Calu3 (cell line): ENCODE data around the gene JAG2. TPM values are rescaled to one million over a fixed set of nuclear protein-coding genes. Genes with fewer than 3 reads are reported as not detected.

Experiments used
- BruUV-seq: library from RNA; stranded (reverse); fragments of 400-500 nt; replicated peaks from 2 replicates; lab custom pipeline; 2021; lab: Mats Ljungman, UMichigan
- CTCF ChIA-PET: fragments of 300-600 bp; sonication (Branson Sonifier 250); formaldehyde crosslinking; loops from one replicate; lab custom pipeline; 2022; ENCODE audit warnings: antibody characterized with exemption; lab: Charles Lee
- DNase-seq: peaks from one replicate; pipeline ENCODE4 v3.0.0; 2022
- H3K27ac Mint-ChIP-seq: one replicate; pipeline ENCODE4 v1.8.0; 2022; ENCODE audit warnings: mixed read lengths; ENCODE audit not compliant: unreplicated experiment
- H3K27me3 Mint-ChIP-seq: one replicate; pipeline ENCODE4 v1.8.0; 2022; ENCODE audit warnings: mixed read lengths; ENCODE audit not compliant: unreplicated experiment
- H3K36me3 Mint-ChIP-seq: one replicate; pipeline ENCODE4 v1.8.0; 2022; ENCODE audit warnings: mild to moderate bottlenecking, moderate library complexity, mixed read lengths; ENCODE audit not compliant: insufficient read depth, unreplicated experiment
- H3K4me1 Mint-ChIP-seq: one replicate; pipeline ENCODE4 v1.8.0; 2022; ENCODE audit warnings: mild to moderate bottlenecking, low read depth, mixed read lengths; ENCODE audit not compliant: unreplicated experiment
- H3K4me3 Mint-ChIP-seq: one replicate; pipeline ENCODE4 v1.8.0; 2022; ENCODE audit warnings: mild to moderate bottlenecking, low read depth, moderate library complexity, mixed read lengths; ENCODE audit not compliant: unreplicated experiment
- H3K9me3 Mint-ChIP-seq: one replicate; pipeline ENCODE4 v1.8.0; 2022; ENCODE audit warnings: low read depth, mixed read lengths; ENCODE audit not compliant: unreplicated experiment
- CTCF ChIP-seq: fragments of 200-600 bp; IDR thresholded peaks from one replicate; pipeline ENCODE4 v1.8.0; 2022; ENCODE audit warnings: antibody characterized with exemption; ENCODE audit not compliant: unreplicated experiment
- intact Hi-C: fragments of 100-400 bp; cut with micrococcal nuclease; formaldehyde crosslinking; loops from one replicate; pipeline ENCODE4 v1.10.0; 2022; ENCODE audit not compliant: unreplicated experiment
- total RNA-seq: library from RNA; stranded (reverse); gene quantifications from 2 replicates; pipeline ENCODE4 v1.2.3, GENCODE V29; 2022

JAG2 gene
- total RNA-seq, 1 experiment from 2014 or later, result 13.8 TPM

- H3K27ac Mint-ChIP-seq, result no peak overlapping the region
- no peak for TF ChIP-seq CTCF
- BruUV-seq, result no TSS peak
These were observed 35.5 kb downstream of the JAG2 start for GRCh38 chr14:105132921-105133654.

GRCh38 chr14:105131241-105131640, 37.3 kb downstream of the JAG2 start:
- BruUV-seq, result no TSS peak
- Mint-ChIP-seq H3K36me3 (no peaks in the 10 kb centered on the region), H3K27ac (no peak overlapping the region), H3K9me3 (no peaks in the 10 kb centered on the region), H3K27me3 (peaks cover 15% of the 10 kb centered on the region), H3K4me3 (no peak overlapping the region), H3K4me1 (peaks cover 40% of the 10 kb centered on the region)
- TF ChIP-seq CTCF, result no peak
- CTCF ChIA-PET, result no interaction called here
- DNase-seq, result no peak
- intact Hi-C loops, result no loop called here

More at GRCh38 chr14:105132921-105133654, 35.5 kb downstream of the JAG2 start:
- H3K36me3 Mint-ChIP-seq, result no peaks in the 10 kb centered on the region
- CTCF ChIA-PET, result no interaction called here
- H3K4me1 Mint-ChIP-seq, result peaks cover 21% of the 10 kb centered on the region
- intact Hi-C loops, result no loop called here
- H3K27me3 Mint-ChIP-seq, result no peaks in the 10 kb centered on the region
- DNase-seq, result no peak
- no peaks in the 10 kb centered on the region for H3K9me3 Mint-ChIP-seq
- no peak overlapping the region for H3K4me3 Mint-ChIP-seq

- Mint-ChIP-seq H3K4me3 (no peak overlapping the region), H3K9me3 (no peaks in the 10 kb centered on the region), H3K27me3 (peaks cover 47% of the 10 kb centered on the region), H3K4me1 (peaks cover 29% of the 10 kb centered on the region), H3K27ac (no peak overlapping the region), H3K36me3 (no peaks in the 10 kb centered on the region)
- no peak for TF ChIP-seq CTCF
- intact Hi-C loops, result no loop called here
- DNase-seq, result no peak
- CTCF ChIA-PET, result interaction anchor here (0.7 to 0.9 kb wide), 2 partner anchors 11 to 230 kb away, joined by 4 read pairs; no protein-coding TSS in a partner anchor
- no TSS peak for BruUV-seq
These were observed 40.5 kb downstream of the JAG2 start for GRCh38 chr14:105128059-105128458.

- DNase-seq, result no peak
- Mint-ChIP-seq H3K36me3 (no peaks in the 10 kb centered on the region), H3K27me3 (peaks cover 58% of the 10 kb centered on the region), H3K4me1 (peaks cover 25% of the 10 kb centered on the region), H3K4me3 (no peak overlapping the region), H3K9me3 (peaks cover 7% of the 10 kb centered on the region), H3K27ac (no peak overlapping the region)
- BruUV-seq, result no TSS peak
- intact Hi-C loops, result no loop called here
- CTCF ChIA-PET, result interaction anchor here (0.7 kb wide), 1 partner anchor 111 kb away, joined by 7 read pairs; no protein-coding TSS in a partner anchor
- no peak for TF ChIP-seq CTCF
These were observed 41.6 kb downstream of the JAG2 start for GRCh38 chr14:105126981-105127329.
